HG03045 (cell line): ENCODE data around the gene SHC4.

Source experiments
- ATAC-seq: cut with Tn5 transposase; IDR thresholded peaks from one replicate; pipeline ENCODE4 v1.9.1; 2021; ENCODE audit warnings: mild to moderate bottlenecking, moderate library complexity; ENCODE audit not compliant: unreplicated experiment

The SHC4 gene

GRCh38 chr15:48888191-48888590 lies 75.5 kb downstream of the SHC4 start:
- ATAC-seq = no peak

- no peak for ATAC-seq
Measured at GRCh38 chr15:48887144-48887543, 76.6 kb downstream of the SHC4 start.

- no peak for ATAC-seq
Measured at GRCh38 chr15:48883699-48884098, 80.0 kb downstream of the SHC4 start.

- ATAC-seq = no peak
Measured at GRCh38 chr15:48880070-48880634, 83.6 kb downstream of the SHC4 start.

GRCh38 chr15:48877630-48878595 lies 85.8 kb downstream of the SHC4 start, which contains the start of gene EID1:
EID1 (plus strand) TSS chr15:48878134; CDS start chr15:48878177, 43 bp downstream.
- ATAC-seq = peak; percentile 97

- ATAC-seq = no peak
Measured at GRCh38 chr15:48876057-48876456, 87.7 kb downstream of the SHC4 start.

- no peak for ATAC-seq
Measured at GRCh38 chr15:48875241-48875960, 88.3 kb downstream of the SHC4 start.

GRCh38 chr15:48872632-48873031 lies 91.1 kb downstream of the SHC4 start:
- ATAC-seq = no peak

- ATAC-seq = no peak
Measured at GRCh38 chr15:48871542-48871941, 92.2 kb downstream of the SHC4 start.

- ATAC-seq = no peak
Measured at GRCh38 chr15:48869966-48870365, 93.8 kb downstream of the SHC4 start.

GRCh38 chr15:48868536-48868935 lies 95.2 kb downstream of the SHC4 start:
- ATAC-seq = no peak

- no peak for ATAC-seq
Measured at GRCh38 chr15:48868023-48868422, 95.7 kb downstream of the SHC4 start.

- ATAC-seq = no peak
Measured at GRCh38 chr15:48866141-48866563, 97.6 kb downstream of the SHC4 start.

- no peak for ATAC-seq
Measured at GRCh38 chr15:48865370-48866079, 98.2 kb downstream of the SHC4 start.

GRCh38 chr15:48862705-48863104 lies 101.0 kb downstream of the SHC4 start:
- ATAC-seq = no peak

GRCh38 chr15:48861813-48862431 lies 101.8 kb downstream of the SHC4 start:
- no peak for ATAC-seq

GRCh38 chr15:48859426-48859825 lies 104.3 kb downstream of the SHC4 start:
- ATAC-seq = no peak

- ATAC-seq = no peak
Measured at GRCh38 chr15:48858401-48858800, 105.3 kb downstream of the SHC4 start.

GRCh38 chr15:48856942-48857341 lies 106.8 kb downstream of the SHC4 start:
- no peak for ATAC-seq
